ENCODE results near the gene TFAP2A.

TFAP2A gene

GRCh38 chr6:10414756-10415616 lies at the start of gene TFAP2A:
Gene TFAP2A, minus strand, starts transcription at chr6:10415074. Its CDS starts 83 bp downstream, at chr6:10414991.
- no peak for DNase-seq (ENCODE audit: low read depth in 1 of 2, low spot score in 1 of 2)

DNA sequence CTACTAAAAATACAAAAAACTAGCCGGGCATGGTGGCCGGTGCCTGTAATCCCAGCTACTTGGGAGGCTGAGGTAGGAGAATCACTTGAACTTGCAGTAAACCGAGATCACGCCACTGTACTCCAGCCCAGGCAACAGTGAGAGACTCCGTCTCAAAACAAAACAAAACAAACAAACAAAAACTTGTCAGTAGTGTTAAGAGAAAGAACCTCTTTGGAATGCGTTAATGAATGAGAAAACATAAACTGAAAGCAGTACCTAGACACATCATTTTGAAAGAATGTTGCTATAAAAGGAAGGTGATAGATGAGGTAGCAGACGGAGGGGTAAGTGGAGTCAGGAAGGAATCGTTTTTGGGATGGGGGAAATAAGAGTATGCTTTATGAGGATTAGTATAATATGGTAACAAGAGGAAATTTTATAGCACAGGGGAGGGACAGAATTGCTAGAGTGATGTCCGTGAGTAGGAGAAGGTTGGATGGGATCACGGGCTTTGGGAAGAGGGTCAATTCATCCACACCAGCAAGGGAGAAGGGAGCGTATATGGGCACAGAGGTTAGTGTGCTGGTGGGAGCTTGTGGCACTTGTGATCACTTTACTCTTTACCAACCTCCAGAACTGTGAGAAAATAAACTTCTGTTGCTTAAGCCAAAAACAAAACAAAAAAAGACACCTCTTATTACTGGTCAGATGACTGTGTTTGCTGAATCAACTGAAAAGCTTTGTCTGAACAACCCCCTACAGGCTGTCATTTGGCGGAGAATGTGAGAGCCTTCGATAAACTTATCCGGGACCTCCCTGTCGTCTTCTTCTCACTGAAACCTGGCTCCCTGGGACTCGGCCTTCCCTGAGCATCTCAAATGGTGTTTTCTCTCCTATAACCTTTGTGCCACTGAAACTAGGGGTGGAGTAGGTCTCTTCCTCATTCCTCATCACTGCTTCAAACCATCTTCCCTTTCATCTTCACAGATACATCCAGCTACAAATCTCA lies 48.9 kb upstream of the TFAP2A start:
- no peak for DNase-seq (ENCODE audit: low read depth in 1 of 2, low spot score in 1 of 2)

GRCh38 chr6:10463040-10463439 lies 48.2 kb upstream of the TFAP2A start:
- DNase-seq (ENCODE audit: low read depth in 1 of 2, low spot score in 1 of 2): no peak

GRCh38 chr6:10461850-10462249 lies 47.0 kb upstream of the TFAP2A start:
- DNase-seq (ENCODE audit: low read depth in 1 of 2, low spot score in 1 of 2): no peak

DNA sequence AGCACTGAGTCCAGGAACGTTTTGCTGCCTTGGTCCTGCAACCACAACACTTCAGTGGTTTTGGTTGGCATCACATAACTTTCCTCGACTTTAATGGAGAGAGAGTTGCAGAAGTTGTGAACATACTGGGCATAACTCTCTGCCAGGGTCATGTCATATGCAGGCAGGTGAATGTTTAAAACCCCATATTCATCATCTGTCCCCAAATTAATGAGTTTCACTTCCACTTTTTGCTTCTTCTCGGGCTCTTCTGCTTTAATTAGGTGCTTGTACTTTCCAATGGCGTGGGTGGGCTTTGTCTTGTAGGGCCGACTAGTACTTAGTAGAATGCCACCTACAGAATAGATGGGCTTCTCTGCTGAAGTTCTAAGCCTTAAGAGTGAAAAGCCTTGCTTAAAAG lies 45.2 kb upstream of the TFAP2A start:
- DNase-seq (ENCODE audit: low read depth in 1 of 2, low spot score in 1 of 2): no peak

DNA sequence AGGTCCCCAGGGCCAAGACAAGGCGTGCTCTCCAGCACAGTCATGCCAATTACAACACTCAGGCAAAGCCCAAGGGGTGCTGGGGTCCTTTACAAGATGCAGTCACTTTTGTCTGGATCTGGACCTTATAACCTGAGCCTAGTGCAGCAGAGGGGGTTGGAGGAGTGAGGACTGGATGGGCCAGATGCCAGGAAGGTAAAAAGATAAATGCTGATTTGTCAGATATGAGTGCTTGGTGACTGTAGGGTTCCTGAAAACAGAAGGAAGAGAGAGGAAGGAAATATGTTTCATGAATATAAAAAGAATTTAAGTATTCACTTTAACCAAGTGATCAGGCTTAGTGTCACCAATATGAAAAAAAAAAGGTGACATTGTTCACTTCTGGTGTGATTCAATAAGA lies 43.4 kb upstream of the TFAP2A start:
- DNase-seq (ENCODE audit: low read depth in 1 of 2, low spot score in 1 of 2): no peak

DNA sequence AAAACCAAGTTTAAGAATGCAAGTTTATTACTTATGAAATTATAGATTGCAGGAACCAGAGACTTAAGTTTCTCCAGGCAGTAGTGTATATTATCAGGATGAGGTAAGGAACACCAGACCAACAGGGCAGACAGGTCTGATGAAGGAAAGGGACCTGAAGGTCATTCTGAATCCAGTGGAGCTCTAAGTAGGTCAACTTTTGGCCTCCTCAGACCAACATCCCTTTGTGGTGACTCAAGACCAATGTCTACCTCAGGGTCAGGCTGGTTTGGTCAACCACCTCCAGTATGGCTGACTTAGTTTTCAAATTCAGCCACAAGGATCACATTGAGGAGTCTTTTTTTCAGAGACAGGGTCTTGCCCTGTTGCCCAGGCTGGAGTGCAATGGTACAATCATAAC lies 38.7 kb upstream of the TFAP2A start:
- no peak for DNase-seq (ENCODE audit: low read depth in 1 of 2, low spot score in 1 of 2)

DNA sequence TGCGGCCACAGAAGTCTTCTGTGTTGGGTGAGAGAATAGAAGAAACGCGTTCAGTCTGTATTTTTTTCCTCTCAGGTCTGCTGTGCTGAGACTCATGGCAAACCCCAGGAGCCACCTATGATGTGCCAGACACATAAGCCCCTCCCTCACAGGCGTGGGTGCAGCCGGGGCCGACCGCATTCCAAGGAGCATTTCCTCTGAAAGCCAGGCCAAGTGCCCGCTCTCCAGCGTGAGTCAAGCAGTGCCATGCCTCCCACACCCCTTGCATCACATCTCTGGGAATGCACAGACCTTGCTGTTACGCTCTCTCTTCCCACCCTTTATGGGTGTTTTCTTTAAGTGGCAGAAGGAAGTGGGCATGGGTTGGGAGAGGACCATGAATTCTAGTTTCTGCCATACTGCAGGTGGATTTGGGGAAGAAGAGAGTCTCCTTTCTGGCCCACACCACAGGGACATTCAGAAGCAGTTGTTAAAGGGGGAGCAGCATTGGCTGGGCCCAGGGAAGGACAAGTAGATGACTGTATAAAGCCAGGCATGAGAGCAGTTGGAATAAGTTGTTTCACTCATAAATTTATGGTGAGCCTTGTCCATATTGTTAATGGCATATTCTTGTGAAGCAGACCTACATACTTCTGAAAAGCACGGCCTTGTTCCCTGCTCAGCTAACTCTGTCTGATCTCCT lies 37.1 kb upstream of the TFAP2A start:
- DNase-seq (ENCODE audit: low read depth in 1 of 2, low spot score in 1 of 2): no peak

- DNase-seq (ENCODE audit: low read depth in 1 of 2, low spot score in 1 of 2): no peak
These were observed 36.5 kb upstream of the TFAP2A start for GRCh38 chr6:10451394-10451793.

GRCh38 chr6:10449751-10450150 lies 34.9 kb upstream of the TFAP2A start:
- no peak for DNase-seq (ENCODE audit: low read depth in 1 of 2, low spot score in 1 of 2)

DNA sequence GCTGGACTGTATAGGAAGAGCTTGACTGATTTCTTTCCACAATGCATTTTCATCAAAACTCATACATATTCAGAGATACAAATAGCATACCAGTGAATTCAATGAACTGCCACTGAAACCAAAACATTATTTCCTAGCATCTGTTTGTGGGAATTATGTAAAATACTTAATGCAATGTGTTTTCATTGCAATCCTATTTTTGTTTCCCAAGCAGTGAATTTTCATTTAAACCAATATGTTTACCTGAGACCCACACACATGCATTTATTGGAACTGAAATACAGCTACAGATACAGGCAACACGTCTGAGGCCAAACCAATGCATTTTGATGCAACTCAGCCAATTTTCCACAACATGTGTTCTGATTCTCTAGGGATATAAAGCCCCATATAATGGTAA lies 33.2 kb upstream of the TFAP2A start:
- DNase-seq (ENCODE audit: low read depth in 1 of 2, low spot score in 1 of 2): no peak

- DNase-seq (ENCODE audit: low read depth in 1 of 2, low spot score in 1 of 2): no peak
These were observed 31.7 kb upstream of the TFAP2A start for GRCh38 chr6:10446548-10446947.

GRCh38 chr6:10441655-10442009 lies 26.8 kb upstream of the TFAP2A start:
- no peak for DNase-seq (ENCODE audit: low read depth in 1 of 2, low spot score in 1 of 2)

DNA sequence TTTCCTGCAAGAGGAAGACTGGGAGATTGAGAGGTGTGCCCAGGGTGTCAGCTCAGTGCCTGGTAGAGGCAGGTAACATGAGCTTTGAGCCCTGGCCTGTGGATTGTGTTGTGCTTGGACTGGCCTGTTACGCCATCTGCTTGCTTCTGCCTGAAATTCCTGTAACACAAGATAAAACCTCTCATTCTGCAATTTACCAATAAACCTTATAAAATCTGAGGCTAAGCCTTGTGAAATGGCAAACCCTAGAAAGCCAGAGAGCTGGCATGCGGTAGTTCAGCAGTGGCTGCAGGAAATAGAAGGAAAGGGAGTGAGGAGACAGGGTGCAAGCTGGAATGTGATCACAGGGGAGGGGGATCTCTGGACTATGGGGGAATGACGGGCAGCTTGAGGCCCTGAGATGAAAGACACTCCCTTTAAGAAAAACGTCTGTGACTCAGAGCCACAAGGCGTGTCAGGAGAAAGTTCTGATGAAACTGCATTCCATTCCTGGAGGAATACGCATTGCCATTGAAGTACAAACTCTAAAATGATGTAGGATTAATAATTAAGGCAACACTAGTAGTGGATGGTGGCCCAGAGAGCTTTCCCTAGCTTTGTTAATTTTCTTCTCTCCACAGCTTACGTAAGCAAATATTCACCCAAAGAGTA lies 26.3 kb upstream of the TFAP2A start:
- DNase-seq (ENCODE audit: low read depth in 1 of 2, low spot score in 1 of 2): no peak

GRCh38 chr6:10437891-10438290 lies 23.0 kb upstream of the TFAP2A start:
- no peak for DNase-seq (ENCODE audit: low read depth in 1 of 2, low spot score in 1 of 2)

GRCh38 chr6:10434235-10434634 lies 19.4 kb upstream of the TFAP2A start:
- DNase-seq (ENCODE audit: low read depth in 1 of 2, low spot score in 1 of 2): no peak

GRCh38 chr6:10433322-10433721 lies 18.4 kb upstream of the TFAP2A start:
- no peak for DNase-seq (ENCODE audit: low read depth in 1 of 2, low spot score in 1 of 2)

GRCh38 chr6:10431423-10432164 lies 16.7 kb upstream of the TFAP2A start:
- no peak for DNase-seq (ENCODE audit: low read depth in 1 of 2, low spot score in 1 of 2)

DNA sequence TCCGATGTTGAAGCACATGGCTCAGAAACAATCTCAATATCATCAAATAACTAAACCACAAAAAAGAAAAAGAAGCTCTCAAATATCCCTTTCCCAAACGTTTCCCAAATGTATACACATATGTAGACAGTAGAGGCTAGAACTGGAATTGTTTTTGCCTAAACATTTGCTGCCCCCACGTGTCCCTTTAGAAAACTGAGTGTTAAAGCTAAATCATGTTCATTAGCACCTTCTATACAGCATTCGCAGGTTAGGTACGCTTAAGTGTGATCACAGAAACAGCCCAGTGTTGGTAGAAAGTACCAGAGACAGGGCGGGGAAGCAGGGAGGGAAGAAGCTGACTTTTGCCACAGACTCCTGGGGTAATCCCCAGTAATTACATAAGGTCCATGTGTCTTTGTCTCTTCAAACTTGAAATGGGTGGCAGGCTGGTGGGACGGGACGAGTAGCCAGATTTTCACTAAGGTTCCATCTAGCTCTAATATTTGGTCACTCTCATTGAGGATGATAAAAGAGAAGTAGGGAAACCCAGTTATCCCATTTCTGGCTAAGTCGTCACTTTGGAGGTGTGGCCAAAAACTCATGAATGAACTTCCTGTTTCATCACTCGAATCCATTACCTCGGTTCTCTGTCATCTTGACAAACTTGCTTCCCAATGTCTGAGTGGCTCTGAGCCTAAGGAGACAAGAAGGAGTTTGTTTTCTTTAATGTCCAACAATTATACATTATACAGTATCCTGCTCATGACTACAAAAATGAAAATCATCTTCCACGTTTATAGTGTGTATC lies 15.0 kb upstream of the TFAP2A start:
- no peak for DNase-seq (ENCODE audit: low read depth in 1 of 2, low spot score in 1 of 2)
